GM18508 (cell line): ENCODE results near the gene SNRPN.
"Not testable (repeated sequence)": the region's sequence is repeated elsewhere in the genome, so short reads cannot be mapped to it uniquely, and the experiment has no call there.

Experiments used
- ATAC-seq: cut with Tn5 transposase; IDR thresholded peaks from one replicate; pipeline ENCODE4 v1.9.1; 2021; ENCODE audit warnings: moderate number of reproducible peaks; ENCODE audit not compliant: insufficient read depth, unreplicated experiment

SNRPN gene

GRCh38 chr15:24966364-24967103, 11.7 kb downstream of the SNRPN start:
- ATAC-seq = no peak

- ATAC-seq = no peak
Measured at GRCh38 chr15:24971052-24971451, 16.3 kb downstream of the SNRPN start.

GRCh38 chr15:24971772-24972171, 17.0 kb downstream of the SNRPN start:
- no peak for ATAC-seq

- not testable (repeated sequence) for ATAC-seq
Measured at GRCh38 chr15:24972707-24973106, 17.9 kb downstream of the SNRPN start.

- ATAC-seq = no peak
Measured at GRCh38 chr15:24976932-24977331, 22.1 kb downstream of the SNRPN start.

- ATAC-seq = no peak
Measured at GRCh38 chr15:24977686-24978085, 22.9 kb downstream of the SNRPN start.

GRCh38 chr15:24985224-24985623, 30.4 kb downstream of the SNRPN start:
- no peak for ATAC-seq

GRCh38 chr15:24986653-24987052, 31.9 kb downstream of the SNRPN start:
- ATAC-seq = no peak

GRCh38 chr15:25019434-25019833, 64.6 kb downstream of the SNRPN start:
- ATAC-seq = no peak

GRCh38 chr15:25022233-25022632, 67.4 kb downstream of the SNRPN start:
- ATAC-seq = no peak
